GM12878 (cell line): ENCODE measurements around the gene KDM6A. TPM values are rescaled to one million over a fixed set of nuclear protein-coding genes. Genes with fewer than 3 reads are reported as not detected.

Source experiments
- ATAC-seq: fragments of 200-7000 bp; cut with Tn5 transposase; 3 replicates; pipeline ENCODE4 v1.9.1; 2020; ENCODE audit warnings: mild to moderate bottlenecking, moderate library complexity
- BruUV-seq: library from RNA; stranded (reverse); fragments of 400-500 nt; replicated peaks from 2 replicates; lab custom pipeline; 2021; lab: Mats Ljungman, UMichigan
- CTCF ChIA-PET: fragments of 300-600 bp; sonication (Branson Sonifier 250); formaldehyde crosslinking; extraction: SDS; loops from one replicate; lab custom pipeline; 2021; ENCODE audit warnings: inconsistent platforms; lab: Yijun Ruan, JAX
- POLR2A ChIA-PET: fragments of 350-600 bp; formaldehyde crosslinking; extraction: SDS; loops from one replicate; lab custom pipeline; 2021; ENCODE audit warnings: inconsistent platforms; lab: Charles Lee
- RAD21 ChIA-PET: fragments of 300-600 bp; sonication (Branson Sonifier 250); formaldehyde crosslinking; loops from one replicate; lab custom pipeline; 2023; ENCODE audit warnings: antibody characterized with exemption; ENCODE audit not compliant: unreplicated experiment; lab: Charles Lee
- SMC1A ChIA-PET: fragments of 300-600 bp; sonication (Branson Sonifier 250); formaldehyde crosslinking; loops from one replicate; lab custom pipeline; 2023; ENCODE audit not compliant: unreplicated experiment, uncharacterized antibody; lab: Charles Lee
- DNase-seq: peaks from one replicate; pipeline ENCODE4 v3.0.0-alpha.2; 2011; ENCODE audit warnings: low read depth, low spot score
- FAIRE-seq: peaks from 3 replicates; lab custom pipeline; 2011; peaks lifted over from hg19 to GRCh38; lab: Jason Lieb, UNC
- H2AFZ ChIP-seq: 2 replicates; pipeline ENCODE4 v1.6.0; 2011; ENCODE audit warnings: low read depth, low read length, control low read depth; ENCODE audit not compliant: control insufficient read depth
- H3K27ac ChIP-seq: 2 replicates; pipeline ENCODE4 v1.5.1; 2011; ENCODE audit warnings: control low read depth; ENCODE audit not compliant: control insufficient read depth, insufficient read depth
- H3K27me3 ChIP-seq, 2 experiments: replicated peaks in 1 of 2; 2 replicates each; pipeline versions ENCODE4 v1.6.0 to v1.6.1; 2011; ENCODE audit warnings: low read length in 1 of 2; ENCODE audit not compliant: control insufficient read depth in 2 of 2, insufficient read depth in 2 of 2
- H3K36me3 ChIP-seq, 2 experiments: 2 replicates each; pipeline ENCODE4 v1.5.1; 2011; ENCODE audit warnings: low read length in 1 of 2; ENCODE audit not compliant: control insufficient read depth in 2 of 2, insufficient read depth in 2 of 2
- H3K4me1 ChIP-seq: 2 replicates; pipeline ENCODE4 v1.6.1; 2011; ENCODE audit warnings: mild to moderate bottlenecking, low read length, moderate library complexity, mixed read lengths; ENCODE audit not compliant: control insufficient read depth, insufficient read depth
- H3K4me2 ChIP-seq: 2 replicates; pipeline ENCODE4 v1.6.0; 2011; ENCODE audit warnings: control low read depth; ENCODE audit not compliant: control insufficient read depth, insufficient read depth
- H3K4me3 ChIP-seq: fragments of 200-600 bp; sonication (generic); 2 replicates; pipeline ENCODE4 v1.5.1; 2016
- H3K79me2 ChIP-seq: 2 replicates; pipeline ENCODE4 v1.6.0; 2011; ENCODE audit warnings: low read length; ENCODE audit not compliant: control insufficient read depth, insufficient read depth
- H3K9ac ChIP-seq: 2 replicates; pipeline ENCODE4 v1.8.0; 2011; ENCODE audit warnings: low read length, control low read depth, mixed read lengths; ENCODE audit not compliant: control insufficient read depth, insufficient read depth
- H3K9me3 ChIP-seq: replicated peaks from 3 replicates; pipeline ENCODE4 v1.5.1; 2011; ENCODE audit warnings: mild to moderate bottlenecking, low read length; ENCODE audit not compliant: control insufficient read depth, insufficient read depth
- H4K20me1 ChIP-seq: 2 replicates; pipeline ENCODE4 v1.6.0; 2011; ENCODE audit not compliant: control insufficient read depth, insufficient read depth
- ATF2 ChIP-seq: IDR thresholded peaks from 2 replicates; pipeline ENCODE4 v1.6.1; 2012; ENCODE audit warnings: low read length, inconsistent platforms
- DPF2 ChIP-seq: fragments of 450-650 bp; IDR thresholded peaks from 2 replicates; pipeline ENCODE4 v1.6.1; 2017; ENCODE audit warnings: mild to moderate bottlenecking
- EP300 ChIP-seq, 2 experiments: fragments of 150-350 bp in 1 of 2; IDR thresholded peaks; 2 replicates each; pipeline ENCODE4 v1.6.1; 2011 to 2012; ENCODE audit warnings: low read depth in 2 of 2, low read length in 2 of 2, borderline replicate concordance in 1 of 2, improper control_type of control experiment in 1 of 2, inconsistent platforms in 1 of 2; ENCODE audit not compliant: control insufficient read depth in 1 of 2
- NFIC ChIP-seq: IDR thresholded peaks from 2 replicates; pipeline ENCODE4 v1.6.1; 2012; ENCODE audit warnings: low read depth, mild to moderate bottlenecking, inconsistent platforms, low read length, moderate library complexity
- WGBS: methylation state at CpG from one replicate; pipeline ENCODE4 v1.1.6; 2016; ENCODE audit warnings: low lambda C conversion rate; ENCODE audit not compliant: insufficient replicate concordance, insufficient coverage; ENCODE audit errors: missing lambda C conversion rate; 5-methylcytosine and 5-hydroxymethylcytosine counted together
- in situ Hi-C: fragments of 300-500 bp; cut with MboI; formaldehyde crosslinking; loops from 9 replicates; pipeline ENCODE4 v1.14.3; 2018; ENCODE audit warnings: mixed read lengths
- intact Hi-C: fragments of 100-400 bp; cut with micrococcal nuclease; formaldehyde crosslinking; loops from one replicate; pipeline ENCODE4 v1.14.2; 2022; ENCODE audit not compliant: unreplicated experiment
- polyA plus RNA-seq, 11 experiments: library from polyadenylated mRNA; depleted of rRNA in 4 of 11; unstranded in 6 of 11; stranded (reverse) in 5 of 11; fragments of >200 nt; fragmentation: Nextera tagmentation in 4 of 11; fragmentation: Illumina TruSeq in 1 of 11; extraction: Ambion mirVana in 4 of 11; extraction: Trizol in 1 of 11; gene quantifications; 1 replicate in 1 of 11; 2 replicates in 10 of 11; pipeline versions ENCODE4 v1.2.1 to v1.2.3, GENCODE V29; 2011 to 2016; ENCODE audit warnings: inconsistent platforms in 2 of 11, missing spikeins in 2 of 11, low read depth in 1 of 11
- total RNA-seq, 4 experiments: library from RNA; depleted of rRNA in 3 of 4; stranded (reverse); fragments of >200 nt in 3 of 4; fragmentation: Illumina TruSeq in 1 of 4; extraction: Trizol in 1 of 4; gene quantifications; 2 replicates each; pipeline versions ENCODE4 v1.2.1 to v1.2.3, GENCODE V29; 2013 to 2021
- TF ChIP-seq, protein P1 (sequence below): fragments of 450-650 bp; IDR thresholded peaks from 2 replicates; pipeline ENCODE4 v1.6.1; 2017; ENCODE audit warnings: antibody characterized with exemption, mild to moderate bottlenecking, moderate library complexity

KDM6A gene
- total and polyA plus RNA-seq, 10 of the 15 experiments (the other 5 are each of a cell fraction or from before 2014, with no cell fraction given), result 7.9 to 29.0 (median 20.4) TPM

GRCh38 chrX:45031830-45032378 lies 158.9 kb downstream of the KDM6A start:
- H2AFZ ChIP-seq, result no peak overlapping the region
- FAIRE-seq, result no peak
- no peak overlapping the region for H3K4me3 ChIP-seq
- no peaks in the 10 kb centered on the region for H3K27me3 ChIP-seq
- in situ Hi-C loops (no loop called here), intact Hi-C loops (no loop called here)
- no peaks in the 10 kb centered on the region for H3K9me3 ChIP-seq
- no peak overlapping the region for H3K4me2 ChIP-seq
- peaks cover 8% of the 10 kb centered on the region for H3K79me2 ChIP-seq
- TF ChIP-seq EP300 (IDR thresholded peaks at IDR 0.05; ENCODE audit: borderline replicate concordance in 1 of 2, control insufficient read depth in 1 of 2, low read depth in 2 of 2, low read length in 2 of 2) (no peak), NFIC (no peak), ATF2 (no peak), DPF2 (no peak)
- TF ChIP-seq, protein P1, sequence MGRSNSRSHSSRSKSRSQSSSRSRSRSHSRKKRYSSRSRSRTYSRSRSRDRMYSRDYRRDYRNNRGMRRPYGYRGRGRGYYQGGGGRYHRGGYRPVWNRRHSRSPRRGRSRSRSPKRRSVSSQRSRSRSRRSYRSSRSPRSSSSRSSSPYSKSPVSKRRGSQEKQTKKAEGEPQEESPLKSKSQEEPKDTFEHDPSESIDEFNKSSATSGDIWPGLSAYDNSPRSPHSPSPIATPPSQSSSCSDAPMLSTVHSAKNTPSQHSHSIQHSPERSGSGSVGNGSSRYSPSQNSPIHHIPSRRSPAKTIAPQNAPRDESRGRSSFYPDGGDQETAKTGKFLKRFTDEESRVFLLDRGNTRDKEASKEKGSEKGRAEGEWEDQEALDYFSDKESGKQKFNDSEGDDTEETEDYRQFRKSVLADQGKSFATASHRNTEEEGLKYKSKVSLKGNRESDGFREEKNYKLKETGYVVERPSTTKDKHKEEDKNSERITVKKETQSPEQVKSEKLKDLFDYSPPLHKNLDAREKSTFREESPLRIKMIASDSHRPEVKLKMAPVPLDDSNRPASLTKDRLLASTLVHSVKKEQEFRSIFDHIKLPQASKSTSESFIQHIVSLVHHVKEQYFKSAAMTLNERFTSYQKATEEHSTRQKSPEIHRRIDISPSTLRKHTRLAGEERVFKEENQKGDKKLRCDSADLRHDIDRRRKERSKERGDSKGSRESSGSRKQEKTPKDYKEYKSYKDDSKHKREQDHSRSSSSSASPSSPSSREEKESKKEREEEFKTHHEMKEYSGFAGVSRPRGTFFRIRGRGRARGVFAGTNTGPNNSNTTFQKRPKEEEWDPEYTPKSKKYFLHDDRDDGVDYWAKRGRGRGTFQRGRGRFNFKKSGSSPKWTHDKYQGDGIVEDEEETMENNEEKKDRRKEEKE, result no peak
- CTCF ChIA-PET, result no interaction called here
- H4K20me1 ChIP-seq, result no peaks in the 10 kb centered on the region
- 97% methylated on average over 3 of the region's 3 CpGs for WGBS
- no peaks in the 10 kb centered on the region for H3K4me1 ChIP-seq
- SMC1A ChIA-PET, result no interaction called here
- ATAC-seq, result no peak
- RAD21 ChIA-PET, result interaction anchor here (0.7 kb wide), 1 partner anchor 25 kb away, joined by 3 read pairs; no protein-coding TSS in a partner anchor
- no peaks in the 10 kb centered on the region; a peak in 1 of 4 replicates for H3K36me3 ChIP-seq
- no peak overlapping the region for H3K9ac ChIP-seq
- POLR2A ChIA-PET, result no interaction called here
- DNase-seq, result no peak
- no peak overlapping the region for H3K27ac ChIP-seq
- BruUV-seq, result no TSS peak
